GM12801 (cell line): ENCODE data around the gene RAX2.

Source experiments
- CTCF ChIP-seq: IDR thresholded peaks from one replicate; pipeline ENCODE4 v1.5.1; 2011; ENCODE audit warnings: control low read depth; ENCODE audit not compliant: insufficient read length; ENCODE audit errors: extremely low read depth

The RAX2 gene

GRCh38 chr19:3813473-3814392, 41.7 kb upstream of the RAX2 start:
- no peak for TF ChIP-seq CTCF

GRCh38 chr19:3810708-3811355, 38.8 kb upstream of the RAX2 start:
- TF ChIP-seq CTCF = no peak

GRCh38 chr19:3809881-3810707, 38.1 kb upstream of the RAX2 start:
- no peak for TF ChIP-seq CTCF

- no peak for TF ChIP-seq CTCF
Measured at GRCh38 chr19:3808420-3809143, 36.6 kb upstream of the RAX2 start.

GRCh38 chr19:3807574-3808354, 35.7 kb upstream of the RAX2 start:
- TF ChIP-seq CTCF = no peak

- no peak for TF ChIP-seq CTCF
Measured at GRCh38 chr19:3807131-3807480, 35.1 kb upstream of the RAX2 start.
